ENCODE data around the gene MARCKSL1.
"Not testable (repeated sequence)": the region's sequence is repeated elsewhere in the genome, so short reads cannot be mapped to it uniquely, and the experiment has no call there.

Gene MARCKSL1

DNA sequence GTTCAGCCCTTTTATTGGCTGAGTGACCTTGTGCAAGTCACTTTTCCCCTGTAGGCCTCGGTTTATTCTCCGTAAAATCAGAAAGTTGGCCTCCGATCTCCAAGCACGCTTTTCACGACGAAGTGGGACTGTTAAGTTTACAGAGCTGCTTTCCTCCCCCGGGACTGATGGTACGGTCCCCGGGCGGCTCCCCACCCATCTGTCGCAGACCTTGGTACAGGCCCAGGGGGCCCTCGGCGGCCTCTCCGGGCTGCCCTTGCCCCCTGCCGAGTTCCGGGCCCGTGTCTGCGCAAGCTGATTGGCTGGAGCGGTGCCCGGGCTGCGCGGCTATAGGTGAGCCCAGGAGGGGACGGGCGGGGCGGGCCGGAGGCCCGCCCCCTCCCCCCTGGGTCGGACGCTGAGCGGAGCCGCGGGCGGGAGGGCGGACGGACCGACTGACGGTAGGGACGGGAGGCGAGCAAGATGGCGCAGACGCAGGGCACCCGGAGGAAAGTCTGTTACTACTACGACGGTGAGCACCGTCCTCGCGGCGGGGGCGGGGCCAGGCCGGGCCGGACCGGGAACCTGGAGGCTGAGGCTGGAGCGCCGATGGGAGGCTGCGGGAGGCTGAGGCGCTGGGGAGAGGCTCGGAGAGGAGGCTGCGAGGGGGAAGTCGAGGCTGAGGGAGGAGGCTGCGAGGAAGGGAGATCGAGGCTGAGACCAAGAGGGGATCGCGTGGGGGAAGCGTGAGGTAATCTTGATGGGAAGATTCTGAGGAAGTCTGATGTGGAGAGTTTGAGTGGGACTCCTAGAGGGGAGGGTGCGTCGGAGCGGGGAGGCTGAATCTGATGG lies 44.1 kb downstream of the MARCKSL1 start, which contains the start of gene HDAC1:
Gene HDAC1, plus strand, starts transcription at position 376 of the 831 bp plus-strand sequence. Its CDS starts 87 bp downstream, at position 463.
- in situ Hi-C loops (cut with MboI; ENCODE audit: low sequenced_read_pairs): no loop called here

DNA sequence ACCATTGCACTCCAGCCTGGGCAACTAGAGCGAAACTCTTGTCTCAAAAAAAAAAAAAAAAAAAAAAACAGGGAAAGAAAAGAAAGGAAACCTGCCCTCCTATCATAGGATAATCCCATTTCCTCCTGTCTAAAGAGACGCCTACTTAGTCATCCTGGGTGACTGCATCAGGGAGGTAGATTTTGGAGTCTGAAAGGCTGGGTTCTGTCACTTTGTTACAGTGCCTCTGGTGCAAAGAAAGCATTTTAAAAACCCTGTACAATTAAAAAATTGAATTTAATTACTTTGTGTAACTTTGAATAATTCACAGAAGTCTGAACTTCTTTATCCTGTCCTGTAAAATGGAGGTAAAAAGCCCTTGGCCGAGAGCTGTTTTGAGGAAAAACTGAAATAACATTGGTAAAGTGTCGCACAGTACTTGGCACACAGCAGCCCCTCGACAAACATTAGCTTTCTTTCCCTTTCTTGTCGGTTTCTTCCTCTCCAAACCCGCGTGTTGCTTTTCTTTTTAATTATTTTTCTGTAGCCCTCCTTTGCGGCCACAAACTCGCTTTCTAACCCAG lies 44.8 kb downstream of the MARCKSL1 start:
- in situ Hi-C loops (cut with MboI; ENCODE audit: low sequenced_read_pairs): no loop called here

DNA sequence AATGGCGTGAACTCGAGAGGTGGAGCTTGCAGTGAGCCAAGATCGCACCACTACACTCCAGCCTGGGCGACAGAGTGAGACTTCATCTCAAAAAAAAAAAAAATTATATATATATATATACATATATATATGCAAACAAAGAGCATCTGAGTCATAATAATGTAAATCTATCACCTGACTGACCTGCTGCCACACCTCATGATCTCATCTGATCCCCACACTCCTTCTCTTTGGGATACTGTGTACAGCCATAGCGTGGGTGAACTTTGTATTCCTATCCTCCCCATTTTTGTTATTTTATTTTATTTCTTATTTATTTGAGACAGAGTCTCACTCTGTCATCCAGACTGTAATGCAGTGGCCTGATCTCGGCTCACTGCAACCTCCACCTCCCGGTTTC lies 46.8 kb downstream of the MARCKSL1 start:
- in situ Hi-C loops (cut with MboI; ENCODE audit: low sequenced_read_pairs): no loop called here

DNA sequence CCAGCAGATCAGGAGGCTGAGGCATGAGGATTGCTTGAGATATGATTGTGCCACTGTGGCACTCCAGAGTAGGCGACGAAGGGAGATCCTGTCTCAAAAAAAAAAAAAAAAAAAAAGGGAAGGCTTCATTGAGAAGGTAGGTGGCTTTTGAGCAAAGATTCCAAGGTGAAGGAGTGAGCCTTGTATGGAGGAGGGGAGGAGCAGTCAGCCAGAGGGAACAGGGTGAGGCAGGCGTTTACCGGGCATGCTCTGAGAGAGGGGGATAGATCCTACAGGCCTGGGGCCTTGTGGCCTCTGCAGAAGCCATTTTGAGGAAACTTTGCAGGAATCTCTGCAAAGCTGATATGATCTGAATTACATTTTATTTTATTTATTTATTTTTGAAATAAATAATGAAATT lies 49.3 kb downstream of the MARCKSL1 start:
- in situ Hi-C loops (cut with MboI; ENCODE audit: low sequenced_read_pairs): no loop called here

DNA sequence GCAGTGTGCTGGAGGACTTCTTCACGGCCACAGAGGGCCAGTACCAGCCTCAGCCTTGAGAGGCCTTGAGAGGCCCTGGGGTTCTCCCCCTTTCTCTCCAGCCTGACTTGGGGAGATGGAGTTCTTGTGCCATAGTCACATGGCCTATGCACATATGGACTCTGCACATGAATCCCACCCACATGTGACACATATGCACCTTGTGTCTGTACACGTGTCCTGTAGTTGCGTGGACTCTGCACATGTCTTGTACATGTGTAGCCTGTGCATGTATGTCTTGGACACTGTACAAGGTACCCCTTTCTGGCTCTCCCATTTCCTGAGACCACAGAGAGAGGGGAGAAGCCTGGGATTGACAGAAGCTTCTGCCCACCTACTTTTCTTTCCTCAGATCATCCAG lies 50.4 kb downstream of the MARCKSL1 start:
- in situ Hi-C loops (cut with MboI; ENCODE audit: low sequenced_read_pairs): no loop called here

DNA sequence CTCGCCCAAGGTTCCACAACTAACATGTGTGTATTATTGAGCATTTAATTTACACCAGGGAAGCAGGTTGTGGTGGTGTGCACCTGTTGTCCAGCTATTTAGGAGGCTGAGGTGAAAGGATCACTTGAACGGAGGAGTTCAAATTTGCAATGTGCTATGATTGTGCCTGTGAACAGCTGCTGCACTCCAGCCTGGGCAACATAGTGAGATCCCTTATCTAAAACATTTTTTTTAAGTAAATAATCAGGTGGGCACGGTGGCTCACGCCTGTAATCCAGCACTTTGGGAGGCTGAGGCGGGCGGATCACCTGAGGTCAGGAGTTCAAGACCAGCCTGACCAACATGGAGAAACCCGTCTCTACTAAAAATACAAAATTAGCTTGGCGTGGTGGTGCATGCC lies 51.3 kb downstream of the MARCKSL1 start:
- in situ Hi-C loops (cut with MboI; ENCODE audit: low sequenced_read_pairs): not testable (repeated sequence)
